Ammon's horn (tissue), 1 donor: ENCODE measurements around the gene TMEM50B.
"Not testable (repeated sequence)": the region's sequence is repeated elsewhere in the genome, so short reads cannot be mapped to it uniquely, and the experiment has no call there.

Experiments used
- DNase-seq: peaks from one replicate; pipeline ENCODE4 v3.0.0-alpha.2; 2016; ENCODE audit warnings: low spot score

TMEM50B gene

DNA sequence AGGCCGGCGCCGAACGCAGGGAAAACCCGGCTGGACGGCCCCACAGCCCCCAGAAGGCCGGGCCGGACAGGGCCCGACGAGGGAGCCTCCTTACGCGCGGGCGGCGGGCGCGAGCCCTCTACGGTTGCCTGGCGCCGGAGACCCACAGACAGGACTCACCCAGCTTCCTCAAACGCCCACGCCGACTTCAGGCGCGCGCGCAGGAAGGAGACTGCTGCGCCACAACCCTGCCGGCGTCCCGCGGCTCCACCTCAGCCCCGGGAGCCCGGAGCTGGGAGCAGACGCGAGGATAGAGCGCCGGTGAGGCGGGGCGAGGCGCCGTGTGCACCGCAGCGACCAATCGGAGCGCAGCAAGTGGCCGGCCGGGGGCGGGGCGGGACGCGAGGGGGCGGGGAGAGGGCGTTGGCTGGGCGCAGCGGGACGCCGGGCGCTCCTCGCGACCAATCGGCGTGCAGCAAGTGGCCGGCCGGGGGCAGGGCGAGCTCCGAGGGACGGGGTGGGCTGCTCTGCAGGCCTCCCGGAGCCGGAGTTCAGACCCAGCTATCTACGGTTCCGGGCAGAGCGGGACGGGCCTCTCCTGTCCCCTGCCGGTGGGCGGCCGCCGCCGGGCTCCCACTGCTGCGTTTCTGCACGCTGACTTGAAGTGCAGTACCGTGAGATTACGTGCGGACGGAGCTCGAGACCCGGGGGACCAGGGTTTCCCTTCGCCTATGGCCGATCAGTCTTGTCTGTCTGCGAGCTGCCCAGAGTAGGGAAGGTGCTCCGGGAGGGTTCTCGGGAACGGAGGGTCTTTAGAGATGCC, at the start of gene TMEM50B:
Gene TMEM50B, minus strand, starts transcription at position 296 of the 802 bp plus-strand sequence. CDS start 11,089 bp downstream, outside the sequence.
- peak; percentile 98 for DNase-seq

DNA sequence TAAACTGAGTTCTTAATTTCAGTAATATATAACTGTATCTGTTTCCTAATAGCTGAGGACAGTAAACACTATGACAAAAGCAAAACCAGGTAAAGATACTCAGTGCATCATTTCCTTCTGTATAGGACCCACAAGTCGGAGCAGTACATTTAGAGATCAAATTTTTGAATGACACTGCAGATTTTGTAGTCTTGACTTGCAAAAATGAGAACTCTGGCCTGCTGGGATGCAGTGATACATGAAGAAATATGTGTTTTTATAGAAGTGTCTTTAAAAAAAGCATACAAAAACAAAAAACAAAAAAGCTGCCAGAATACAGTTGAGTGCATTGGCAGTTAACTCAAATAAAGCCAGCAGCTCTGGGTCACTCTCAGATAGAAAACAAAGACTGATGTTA, 43.2 kb upstream of the TMEM50B start:
- DNase-seq: no peak

DNA sequence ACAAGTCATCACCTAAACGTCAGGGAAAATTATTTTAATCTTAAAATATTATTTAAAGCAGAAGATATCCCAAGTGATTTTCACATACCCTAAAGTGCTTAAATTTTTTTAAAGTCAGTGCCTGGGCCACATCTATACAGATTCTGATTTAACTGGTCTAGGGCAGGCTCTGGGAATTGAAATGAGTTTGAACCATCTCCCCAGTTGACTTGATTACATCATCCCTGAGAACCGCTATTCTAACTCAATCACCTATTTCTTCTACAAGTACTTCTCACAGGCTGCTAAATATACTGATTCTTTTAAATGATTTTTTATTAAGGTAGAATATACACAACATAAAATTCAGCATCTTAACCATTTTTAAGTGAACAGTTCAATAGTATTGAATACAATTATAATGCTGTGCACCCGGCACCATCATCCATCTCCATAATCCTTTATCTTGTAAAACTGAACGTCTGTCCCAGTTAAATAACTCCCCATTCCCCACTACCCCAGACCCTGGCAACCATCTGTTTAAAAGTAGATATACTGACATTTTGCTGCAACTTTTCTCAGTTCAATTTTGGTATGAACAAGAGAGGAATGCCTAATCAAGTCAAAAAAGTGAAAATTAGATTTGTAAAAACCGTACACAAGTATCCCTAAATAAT, 42.7 kb upstream of the TMEM50B start:
- DNase-seq: no peak

DNA sequence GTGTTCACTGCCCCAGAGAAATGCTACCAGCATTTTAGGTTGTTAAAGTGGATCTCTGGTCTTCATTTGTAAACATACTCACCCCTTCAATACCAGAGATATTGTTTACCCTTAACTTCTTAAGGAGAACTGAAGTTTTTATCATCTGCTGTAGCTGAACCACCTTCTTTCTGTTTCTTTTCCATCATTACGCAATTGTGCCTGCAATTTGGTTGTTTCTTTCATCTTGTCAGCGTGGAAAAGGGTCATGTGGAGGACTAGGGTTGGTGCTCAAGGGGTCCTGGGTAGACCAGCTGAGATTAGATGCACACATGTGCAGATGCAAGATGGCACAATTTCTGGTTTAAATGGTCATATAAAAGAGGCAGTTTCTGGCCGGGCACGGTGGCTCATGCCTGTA, 39.1 kb upstream of the TMEM50B start:
- no peak for DNase-seq

DNA sequence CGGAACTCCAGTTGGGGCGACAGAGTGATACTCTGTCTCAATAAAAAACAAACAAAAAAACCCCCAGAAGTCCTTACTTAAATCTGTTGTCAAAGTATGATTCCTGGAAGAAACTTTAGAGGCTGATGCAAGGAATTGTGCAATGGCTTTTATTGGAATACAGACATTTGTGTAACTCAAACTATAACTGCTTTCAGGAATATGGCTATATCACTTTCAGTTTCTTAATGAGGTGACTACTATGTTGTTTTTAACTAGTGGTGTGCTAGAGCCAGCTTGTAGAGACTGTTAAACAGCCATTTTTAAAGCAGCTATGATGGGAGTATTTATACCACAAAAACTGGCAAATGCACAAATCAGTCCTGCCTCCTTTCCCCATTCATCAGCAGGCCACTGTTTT, 34.5 kb upstream of the TMEM50B start:
- DNase-seq: no peak

DNA sequence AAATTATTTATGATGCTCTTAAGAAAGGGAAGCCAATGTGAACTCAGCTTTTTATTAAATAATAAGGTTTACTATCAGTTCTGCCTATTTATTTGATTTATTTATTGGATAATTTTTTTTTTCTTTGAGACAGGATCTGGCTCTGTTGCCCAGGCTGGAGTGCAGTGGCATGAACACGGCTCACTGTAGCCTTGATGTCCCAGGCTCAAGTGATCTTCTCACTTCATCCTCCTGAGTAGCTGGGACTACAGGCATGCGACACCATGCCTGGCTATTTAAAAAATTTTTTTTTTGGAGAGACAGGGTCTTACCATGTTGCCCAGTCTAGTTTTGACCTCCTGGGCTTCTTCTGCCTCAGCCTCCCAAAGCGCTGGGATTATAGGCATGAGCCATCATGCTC, 32.7 kb upstream of the TMEM50B start:
- no peak for DNase-seq

DNA sequence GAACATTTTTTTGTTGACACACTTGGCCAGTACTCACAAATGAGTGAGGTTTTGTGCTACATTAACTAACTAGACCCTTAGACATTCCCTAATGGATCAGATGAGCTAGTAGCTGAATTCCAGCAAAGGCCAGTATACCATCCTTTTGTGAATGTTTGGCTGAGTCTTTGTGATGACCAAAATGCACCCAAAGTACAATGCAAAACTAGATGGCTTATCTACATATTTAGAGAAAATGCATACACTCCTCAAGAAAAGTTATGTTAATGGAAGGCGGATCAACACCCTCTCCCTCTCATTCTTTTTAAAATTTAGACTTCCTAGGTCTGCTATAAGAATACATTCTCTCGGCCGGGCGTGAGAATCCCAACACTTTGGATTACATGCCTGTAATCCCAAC, 31.9 kb upstream of the TMEM50B start:
- DNase-seq: no peak

DNA sequence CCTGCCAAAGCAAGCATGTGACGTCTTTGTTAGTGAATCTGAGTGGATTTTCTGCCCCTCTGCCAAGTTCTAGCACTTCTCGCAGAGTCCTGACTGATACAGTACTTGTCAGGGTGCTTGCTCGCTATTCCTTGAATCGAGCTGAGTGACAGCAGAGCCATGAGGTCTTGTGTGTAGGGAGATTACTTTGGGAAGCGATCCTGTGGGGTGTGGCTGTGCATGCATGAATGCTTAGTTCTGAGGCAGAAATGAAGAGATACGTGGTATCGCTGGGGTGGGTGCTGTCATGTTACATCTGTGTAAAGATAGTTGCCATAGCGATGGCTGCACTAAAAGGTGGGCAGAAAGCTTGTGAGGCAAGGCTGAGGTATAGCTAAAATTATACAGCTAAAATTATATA, 31.1 kb upstream of the TMEM50B start:
- DNase-seq: no peak

DNA sequence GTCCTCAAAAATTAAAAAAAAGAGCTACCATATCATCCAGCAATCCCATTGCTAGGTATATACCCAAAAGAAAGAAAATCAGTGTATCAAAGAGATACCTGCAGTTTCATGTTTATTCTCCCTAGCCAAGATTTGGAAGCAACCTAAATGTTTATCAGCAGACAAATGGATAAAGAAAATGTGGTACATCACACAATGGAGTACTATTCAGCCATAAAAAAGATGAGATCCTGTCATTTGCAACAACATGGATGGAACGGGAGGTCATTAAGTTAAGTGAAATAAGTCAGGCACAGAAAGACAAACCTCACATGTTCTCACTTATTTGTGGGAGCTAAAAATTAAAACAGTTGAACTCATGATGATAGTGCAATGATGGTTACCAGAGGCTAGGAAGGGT, 27.2 kb upstream of the TMEM50B start:
- DNase-seq: not testable (repeated sequence)

DNA sequence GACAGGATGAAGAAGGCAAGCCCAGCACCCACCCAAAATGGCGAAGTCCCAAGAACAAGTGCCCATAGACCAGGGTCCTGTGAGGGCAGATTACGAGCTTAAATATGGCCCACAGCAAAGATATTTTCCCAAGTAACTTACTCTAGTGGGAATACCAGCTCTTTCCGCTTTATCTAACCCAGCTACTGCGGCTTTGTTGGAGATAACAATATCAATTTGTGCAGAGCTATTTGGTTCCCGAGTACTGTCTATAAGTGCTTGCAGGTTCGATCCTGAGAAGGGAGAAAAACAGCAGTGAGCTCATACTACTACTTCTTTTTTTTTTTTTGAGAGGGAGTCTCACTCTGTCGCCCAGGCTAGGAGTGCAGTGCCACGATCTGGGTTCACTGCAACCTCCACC, 26.1 kb upstream of the TMEM50B start:
- DNase-seq: no peak

DNA sequence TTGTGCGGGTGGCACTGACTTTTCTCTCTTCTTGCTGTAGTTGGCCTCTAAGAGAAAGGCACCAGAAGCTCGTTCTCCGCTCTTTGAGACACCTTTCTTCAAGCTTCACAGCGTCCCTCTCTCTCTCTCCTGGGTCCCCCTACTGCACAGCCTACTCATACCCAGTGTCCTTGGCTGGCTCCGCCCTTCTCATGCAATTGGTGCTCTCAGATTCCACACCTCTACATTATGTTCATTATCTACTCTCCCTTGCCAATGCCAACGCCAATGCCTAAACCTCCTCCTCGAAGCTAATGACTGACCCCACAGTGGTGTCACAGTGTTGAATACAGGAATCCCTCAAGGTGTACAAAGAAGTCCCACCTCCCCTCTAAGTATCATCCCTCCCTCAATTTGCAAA, 16.6 kb upstream of the TMEM50B start:
- DNase-seq: no peak

DNA sequence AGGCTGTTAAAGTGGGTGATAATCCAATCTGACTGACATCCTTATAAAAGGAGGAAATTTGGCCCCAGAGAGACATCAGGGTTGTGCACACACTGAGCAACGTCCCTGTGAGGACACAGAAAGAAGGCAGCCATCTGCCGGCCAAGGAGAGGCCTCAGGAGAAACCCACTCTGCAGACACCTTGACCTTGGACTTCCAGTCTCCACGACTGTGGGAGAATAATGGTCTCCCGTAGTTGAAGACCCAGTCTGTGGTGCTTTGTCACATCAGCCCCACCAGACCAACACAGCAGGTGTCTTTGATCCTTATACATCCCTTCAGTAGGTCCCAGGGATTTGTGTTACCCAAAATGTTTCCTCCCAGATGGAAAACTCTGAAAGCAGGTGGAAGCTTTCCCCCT, 16.0 kb upstream of the TMEM50B start:
- DNase-seq: no peak

DNA sequence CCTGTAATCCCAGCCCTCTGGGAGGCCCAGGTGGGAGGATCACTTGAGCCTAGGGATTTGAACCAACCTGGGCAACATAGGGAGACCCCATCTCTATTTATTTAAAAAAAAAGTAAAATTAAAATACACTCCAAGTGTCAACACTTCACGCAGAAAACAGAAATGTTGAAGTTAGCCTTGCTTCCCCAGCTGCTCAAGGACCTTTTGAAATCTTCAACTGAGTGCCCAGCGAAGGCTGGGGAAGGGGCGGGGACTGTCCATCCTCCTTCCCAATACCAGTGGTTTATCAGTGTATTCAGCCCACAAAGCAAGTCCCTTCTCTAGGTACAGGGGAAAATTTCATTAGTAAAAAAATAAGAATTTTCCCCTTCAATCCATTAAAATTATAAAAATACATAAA, 14.0 kb upstream of the TMEM50B start:
- no peak for DNase-seq

DNA sequence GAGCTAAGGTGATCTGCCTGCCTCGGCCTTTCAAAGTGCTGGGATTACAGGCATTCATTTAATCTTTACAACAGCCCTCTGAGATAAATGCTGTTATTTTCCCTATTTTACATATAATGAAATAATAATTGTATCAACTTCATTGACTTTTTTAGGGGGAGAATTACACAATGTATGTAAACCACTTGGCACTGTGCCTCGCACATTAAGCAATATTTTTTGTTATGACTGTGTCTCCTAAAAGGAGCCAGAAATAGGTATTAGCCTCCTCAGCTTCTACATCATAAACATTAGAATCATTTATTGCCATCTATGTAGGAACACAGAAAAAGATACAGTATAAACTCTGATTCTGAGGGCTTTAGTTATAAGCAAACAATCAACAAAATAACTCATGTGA, 12.8 kb upstream of the TMEM50B start:
- DNase-seq: no peak

DNA sequence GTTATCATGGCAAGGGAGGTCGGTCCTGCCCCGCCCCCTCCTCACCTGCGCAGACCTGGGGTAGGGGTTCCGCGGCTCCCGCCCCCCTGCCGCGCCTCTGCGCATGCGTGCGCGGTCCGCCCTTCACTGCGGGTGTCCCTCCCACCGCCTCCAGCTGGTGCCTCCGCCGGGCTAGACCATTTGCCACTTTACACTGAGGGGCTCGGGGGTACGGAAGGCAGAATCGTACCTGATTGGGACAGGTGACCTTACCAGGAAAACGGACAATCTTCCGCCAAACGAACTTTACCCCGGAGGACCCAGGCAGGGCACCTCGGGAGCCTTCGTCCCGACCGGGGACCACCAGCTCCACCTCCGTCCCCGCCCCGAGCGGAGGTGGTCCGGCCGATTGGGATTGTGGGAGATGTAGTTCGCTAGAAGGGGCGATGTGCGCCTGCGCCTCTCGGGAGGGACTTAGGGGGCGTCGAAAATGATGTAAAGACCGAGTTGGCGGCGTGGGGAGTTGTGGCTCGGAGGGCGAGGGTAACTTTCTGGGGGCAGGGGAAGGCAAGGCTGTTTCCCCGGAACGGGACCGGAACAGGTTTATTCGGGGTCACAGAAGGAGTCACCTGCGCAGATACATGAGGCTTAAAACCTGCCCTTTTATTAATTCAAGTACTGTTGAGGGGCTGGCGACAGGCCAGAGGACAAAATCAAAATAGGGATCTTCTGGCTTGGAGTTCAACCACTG, 11.8 kb upstream of the TMEM50B start, which contains the start of gene DNAJC28:
Gene DNAJC28, minus strand, starts transcription at position 344 of the 730 bp plus-strand sequence. CDS start 2,323 bp downstream, outside the sequence.
- peak; percentile 96 for DNase-seq

DNA sequence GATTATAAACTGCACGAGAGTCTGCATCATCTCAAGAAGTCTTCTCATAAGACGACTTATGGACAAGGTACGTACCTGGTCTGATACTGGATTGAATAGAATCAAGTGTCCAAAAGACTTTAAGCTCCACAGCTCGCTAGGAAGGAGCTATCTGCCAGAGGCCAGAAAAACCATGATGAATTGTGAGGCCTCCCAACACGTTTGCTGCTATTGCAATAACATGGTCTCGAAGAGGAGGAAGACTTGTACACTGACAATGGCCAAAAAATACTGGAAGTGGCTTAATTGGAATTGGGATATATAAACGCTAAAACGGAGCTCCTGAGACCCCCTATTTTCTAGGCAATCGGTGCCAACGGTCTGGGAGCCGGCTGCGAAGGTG, 11.2 kb upstream of the TMEM50B start:
- DNase-seq: no peak

DNA sequence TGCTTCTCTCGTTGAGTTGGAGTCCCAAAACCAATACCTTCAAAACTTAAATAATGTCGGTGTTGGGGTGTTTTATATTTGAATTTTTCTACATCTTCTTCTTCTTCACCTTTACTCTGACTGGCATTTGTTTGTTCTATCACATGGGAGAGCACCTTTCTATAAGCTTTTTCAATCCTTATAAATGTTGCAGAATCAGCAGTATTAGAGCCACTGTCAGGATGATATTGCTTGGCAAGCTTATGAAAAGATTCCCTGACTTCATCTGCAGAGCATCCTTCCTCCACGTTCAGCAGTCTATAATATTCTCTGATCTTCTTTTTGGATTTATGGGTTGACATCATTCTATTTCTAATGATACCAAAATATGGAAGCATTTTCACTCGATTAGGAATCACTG, 9.2 kb upstream of the TMEM50B start:
- DNase-seq: no peak

DNA sequence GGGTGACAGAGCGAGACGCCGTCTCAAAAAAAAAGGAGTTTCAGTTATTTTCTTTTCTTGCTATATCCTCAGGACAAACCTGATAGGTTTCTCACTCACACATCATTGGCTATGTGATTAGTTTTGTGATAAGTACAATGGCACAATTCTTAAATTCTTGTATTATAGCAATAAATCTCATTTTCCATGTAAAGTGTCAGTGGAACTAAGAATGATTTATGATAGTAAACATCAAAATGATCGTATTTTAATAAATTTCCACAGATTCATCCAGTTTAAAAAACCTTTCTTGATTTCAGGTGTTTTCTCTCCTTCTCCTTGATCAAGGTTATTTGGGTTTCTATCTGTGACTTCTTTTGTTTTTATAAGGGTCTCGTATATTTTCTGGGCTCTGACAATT, 8.2 kb upstream of the TMEM50B start:
- no peak for DNase-seq

DNA sequence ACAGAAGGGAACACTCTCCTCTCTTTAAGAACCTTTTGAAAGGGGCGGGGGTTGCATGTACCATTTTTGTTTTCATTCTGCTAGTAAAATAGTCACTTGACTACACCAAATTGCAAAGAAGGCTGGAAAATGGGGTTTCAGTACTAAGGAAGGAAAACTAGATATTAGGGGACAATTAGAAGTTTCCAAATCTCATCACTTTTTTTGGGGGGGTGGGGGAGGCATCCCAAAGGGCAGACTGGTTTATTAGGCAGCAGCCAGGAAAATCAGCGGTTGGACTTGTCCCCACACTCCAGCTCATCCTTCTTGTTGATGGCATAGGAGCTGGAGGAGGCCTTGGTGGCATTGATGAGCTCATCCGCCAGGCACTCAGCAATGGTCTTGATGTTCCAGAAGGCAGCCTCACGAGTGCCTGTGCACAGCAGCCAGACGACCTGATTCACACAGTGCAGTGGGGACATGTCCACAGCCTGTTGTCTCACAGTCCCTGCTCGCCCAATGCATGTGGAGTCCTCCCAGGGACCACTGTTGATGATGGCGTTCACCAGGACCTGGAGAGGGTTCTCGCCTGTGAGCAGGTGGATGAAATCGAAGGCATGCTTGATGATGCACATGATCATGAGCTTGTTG, 1.7 kb upstream of the TMEM50B start:
- DNase-seq: peak; percentile 6

DNA sequence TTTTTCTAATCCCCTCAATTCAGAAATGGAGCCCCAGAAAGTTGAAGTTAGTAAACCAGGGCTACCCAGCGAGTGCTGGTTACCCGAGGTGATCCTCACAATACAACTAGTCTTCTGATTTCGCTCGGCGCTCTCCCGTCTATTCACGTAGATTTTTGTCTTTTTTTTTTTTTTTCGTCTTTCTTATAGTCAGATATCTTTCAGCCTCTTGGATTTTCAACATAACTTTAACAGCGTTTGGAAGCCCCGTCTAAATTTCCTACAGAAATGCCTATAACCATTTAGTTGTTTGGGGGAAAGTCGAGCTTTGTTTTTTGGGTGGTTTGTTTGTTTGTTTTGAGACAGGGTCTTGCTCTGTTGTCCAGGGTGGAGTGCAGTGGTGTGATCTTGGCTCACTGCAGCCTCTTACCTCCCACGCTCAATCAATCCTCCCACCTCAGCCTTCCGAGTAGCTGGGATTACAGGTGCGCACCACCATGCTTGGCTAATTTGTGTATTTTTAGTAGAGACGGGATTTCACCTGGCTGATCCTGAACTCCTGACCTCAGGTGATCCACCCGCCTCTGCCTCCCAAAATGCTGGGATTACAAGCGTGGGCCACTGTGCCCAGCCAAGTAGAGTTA, 818 bp upstream of the TMEM50B start:
- DNase-seq: no peak

DNA sequence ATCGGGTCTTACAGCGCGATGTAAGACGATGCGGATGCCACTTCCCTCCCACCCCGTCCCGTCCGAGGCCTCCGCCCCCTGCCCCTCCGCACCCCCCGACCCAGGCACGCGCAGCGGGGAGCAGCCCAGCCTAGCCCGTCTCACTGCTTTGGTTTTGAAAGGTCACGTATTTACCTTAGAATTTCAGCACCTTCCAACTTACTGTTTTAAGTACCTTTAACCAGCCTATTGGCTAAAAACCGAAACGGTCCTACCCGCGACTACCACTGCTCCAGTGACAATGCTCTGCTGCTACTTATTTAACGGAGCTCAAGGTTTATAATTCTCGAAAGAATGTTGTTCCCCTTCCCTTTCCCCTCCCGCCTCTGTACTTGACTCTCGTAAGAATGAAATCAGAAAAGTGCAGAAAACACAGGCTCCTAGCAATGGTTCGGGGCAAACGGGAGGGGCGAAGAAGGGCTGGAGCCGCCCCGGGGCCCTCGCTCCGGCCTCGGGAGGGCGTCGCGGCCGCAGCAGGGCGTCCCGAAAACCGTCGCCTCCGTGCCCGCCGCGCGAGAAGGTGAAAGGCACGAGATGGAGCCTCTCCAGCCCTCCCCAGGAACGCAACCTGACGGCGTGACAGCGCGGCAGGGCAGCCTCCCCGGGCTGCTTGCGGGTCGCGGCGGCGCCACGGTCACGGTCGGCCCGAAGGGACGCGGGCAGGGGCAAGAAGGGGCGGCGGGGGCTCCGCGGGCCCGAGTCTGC, 667 bp downstream of the TMEM50B start:
- peak; percentile 11 for DNase-seq
